K562 (cell line): ENCODE data around the gene NACC1. TPM values are rescaled to one million over a fixed set of nuclear protein-coding genes. Genes with fewer than 3 reads are reported as not detected.

Experiments used
- ADNP ChIP-seq: fragments of 200-800 bp; sonication (Bioruptor generic); IDR thresholded peaks from 2 replicates; pipeline ENCODE4 v1.6.1; 2016; ENCODE audit warnings: missing genetic modification characterization, missing compliant biosample characterization
- ATF7 ChIP-seq: fragments of 450-650 bp; IDR thresholded peaks from 2 replicates; pipeline ENCODE4 v1.7.1; 2014; ENCODE audit warnings: mild to moderate bottlenecking, moderate library complexity
- BRD9 ChIP-seq: fragments of 450-650 bp; IDR thresholded peaks from 2 replicates; pipeline ENCODE4 v1.6.1; 2018; ENCODE audit warnings: low read depth; ENCODE audit not compliant: partially characterized antibody
- BRF2 ChIP-seq: IDR thresholded peaks from 3 replicates; pipeline ENCODE4 v1.6.1; 2011; ENCODE audit warnings: borderline replicate concordance, mild to moderate bottlenecking; ENCODE audit not compliant: insufficient read length, insufficient read depth
- E2F5 ChIP-seq: sonication (generic); formaldehyde crosslinking; IDR thresholded peaks from 2 replicates; pipeline ENCODE4 v1.8.0; 2022; ENCODE audit warnings: mild to moderate bottlenecking, missing genetic modification reagents
- FOXA3 ChIP-seq, 2 experiments: fragments of 450-650 bp in 1 of 2; sonication (generic) in 1 of 2; formaldehyde crosslinking; IDR thresholded peaks in 1 of 2; conservative IDR thresholded peaks in 1 of 2; 2 replicates each; pipeline versions ENCODE4 v1.4.0 to v1.8.0; 2020 to 2022; ENCODE audit warnings: mild to moderate bottlenecking in 2 of 2, missing genetic modification reagents in 1 of 2
- GATAD2A ChIP-seq: fragments of 450-650 bp; IDR thresholded peaks from 2 replicates; pipeline ENCODE4 v1.6.1; 2017
- GTF2A2 ChIP-seq: IDR thresholded peaks from 2 replicates; pipeline ENCODE4 v1.6.1; 2016; ENCODE audit warnings: mild to moderate bottlenecking, missing genetic modification characterization, missing compliant biosample characterization
- KDM2B ChIP-seq: fragments of 250-450 bp; sonication (Bioruptor Pico); IDR thresholded peaks from 2 replicates; pipeline ENCODE4 v1.8.0; 2021; ENCODE audit warnings: mild to moderate bottlenecking, moderate library complexity
- KHSRP ChIP-seq: fragments of 450-650 bp; IDR thresholded peaks from 2 replicates; pipeline ENCODE4 v1.6.1; 2017
- NR2C1 ChIP-seq, 2 experiments: fragments of 450-650 bp; IDR thresholded peaks; 2 replicates each; pipeline ENCODE4 v1.6.1; 2017; ENCODE audit warnings: mild to moderate bottlenecking in 2 of 2, antibody characterized with exemption in 1 of 2, inconsistent platforms in 1 of 2, missing compliant biosample characterization in 1 of 2, missing genetic modification characterization in 1 of 2
- PML ChIP-seq: IDR thresholded peaks from 2 replicates; pipeline ENCODE4 v1.6.1; 2012; ENCODE audit warnings: low read length, inconsistent platforms
- POLR2H ChIP-seq: IDR thresholded peaks from 2 replicates; pipeline ENCODE4 v1.6.1; 2016; ENCODE audit warnings: missing genetic modification characterization, low read depth, mild to moderate bottlenecking, control low read depth, missing compliant biosample characterization, moderate library complexity
- RAD51 ChIP-seq: fragments of 450-650 bp; IDR thresholded peaks from 2 replicates; pipeline ENCODE4 v1.7.1; 2016; ENCODE audit warnings: low read depth, mild to moderate bottlenecking, borderline replicate concordance
- RUNX1 ChIP-seq: sonication (generic); IDR thresholded peaks from 2 replicates; pipeline ENCODE4 v1.6.1; 2016; ENCODE audit warnings: antibody characterized with exemption, low read depth
- STAT5A ChIP-seq: IDR thresholded peaks from 2 replicates; pipeline ENCODE4 v1.6.1; 2012; ENCODE audit warnings: low read length, inconsistent platforms, borderline replicate concordance
- TEAD4 ChIP-seq, 2 experiments: sonication (generic) in 1 of 2; formaldehyde crosslinking in 1 of 2; IDR thresholded peaks; 2 replicates each; pipeline versions ENCODE4 v1.6.1 to v1.8.0; 2012 to 2022; ENCODE audit warnings: borderline replicate concordance in 1 of 2, inconsistent platforms in 1 of 2, low read length in 1 of 2, mild to moderate bottlenecking in 1 of 2, missing genetic modification reagents in 1 of 2
- TFAM ChIP-seq: fragments of 250-450 bp; sonication (Bioruptor Pico); conservative IDR thresholded peaks from 2 replicates; pipeline ENCODE4 v1.5.0; 2021; ENCODE audit warnings: mild to moderate bottlenecking, moderate library complexity
- ZBTB9 ChIP-seq: fragments of 450-650 bp; formaldehyde crosslinking; IDR thresholded peaks from 2 replicates; pipeline ENCODE4 v1.4.0; 2020; ENCODE audit warnings: mild to moderate bottlenecking, moderate library complexity
- ZKSCAN8 ChIP-seq: fragments of 200-800 bp; sonication (Bioruptor generic); IDR thresholded peaks from 2 replicates; pipeline ENCODE4 v1.6.1; 2016; ENCODE audit warnings: missing genetic modification characterization, missing compliant biosample characterization
- ZNF707 ChIP-seq: fragments of 250-450 bp; sonication (Bioruptor Pico); conservative IDR thresholded peaks from 2 replicates; pipeline ENCODE4 v1.8.0; 2022; ENCODE audit warnings: inconsistent platforms, mild to moderate bottlenecking, moderate library complexity
- ZNF740 ChIP-seq, 3 experiments: fragments of 200-800 bp in 1 of 3; sonication (Bioruptor generic) in 1 of 3; sonication (generic) in 1 of 3; formaldehyde crosslinking in 1 of 3; IDR thresholded peaks; 2 replicates each; pipeline versions ENCODE4 v1.6.1 to v1.8.0; 2016 to 2022; ENCODE audit warnings: mild to moderate bottlenecking in 2 of 3, missing compliant biosample characterization in 2 of 3, missing genetic modification characterization in 2 of 3, missing genetic modification reagents in 1 of 3
- polyA plus RNA-seq, 8 experiments: library from polyadenylated mRNA; depleted of rRNA in 4 of 8; stranded (reverse) in 5 of 8; unstranded in 3 of 8; fragments of >200 nt; fragmentation: Nextera tagmentation in 2 of 8; fragmentation: Illumina TruSeq in 1 of 8; extraction: Ambion mirVana in 2 of 8; extraction: Trizol in 1 of 8; gene quantifications; 2 replicates each; pipeline versions ENCODE4 v1.2.1 to v1.2.3, GENCODE V29; 2011 to 2014; ENCODE audit warnings: inconsistent platforms in 1 of 8, missing spikeins in 1 of 8
- total RNA-seq, 7 experiments: library from RNA; depleted of rRNA in 6 of 7; stranded (reverse); fragments of >200 nt in 6 of 7; fragmentation: Illumina TruSeq in 2 of 7; extraction: Trizol in 2 of 7; gene quantifications; 2 replicates each; pipeline versions ENCODE4 v1.2.1 to v1.2.3, GENCODE V29; 2011 to 2021; ENCODE audit warnings: low replicate concordance in 1 of 7

The NACC1 gene
- total and polyA plus RNA-seq, 9 of the 15 experiments (the other 6 are each of a cell fraction or from before 2014, with no cell fraction given), result 0.04 to 96.6 (median 25.8) TPM

GRCh38 chr19:13151605-13152355 lies 33.7 kb downstream of the NACC1 start (continued):
- TF ChIP-seq BRF2 (no peak), ATF7 (peak; percentile 91), E2F5 (0 out of 2 replicates have a peak, but pooled peaks have one; percentile 49), GTF2A2 (tag) (no peak), PML (peak; percentile 48), ZNF707 (no peak), TEAD4 (IDR thresholded peaks at IDR 0.05; ENCODE audit: low read length) (peak; percentile 83), TEAD4 (CRISPR knock-in tag; IDR thresholded peaks at IDR 0.05; ENCODE audit: borderline replicate concordance) (peak; percentile 75; the same call in 1 of the 2 replicates), TFAM (CRISPR knock-in tag) (no peak), BRD9 (peak; percentile 58), RAD51 (no peak; the same call in 1 of the 2 replicates), FOXA3 (CRISPR knock-in tag; conservative IDR thresholded peaks at IDR 0.05 in 1 of 2, IDR thresholded peaks at IDR 0.05 in 1 of 2) (no peak), NR2C1 (IDR thresholded peaks at IDR 0.05) (no peak), NR2C1 (tag; IDR thresholded peaks at IDR 0.05) (no peak), ZKSCAN8 (CRISPR knock-in tag) (no peak), ADNP (tag) (no peak), STAT5A (no peak), KDM2B (CRISPR knock-in tag) (no peak), ZBTB9 (peak; percentile 51; the same call in 1 of the 2 replicates), POLR2H (tag) (peak; percentile 95), KHSRP (no peak), RUNX1 (no peak), GATAD2A (no peak), ZNF740 (CRISPR knock-in tag; IDR thresholded peaks at IDR 0.05) (peak; percentile 91), ZNF740 (tag; IDR thresholded peaks at IDR 0.05) (peak in 1 of 2 experiments; percentile 96; a peak in 2 of 4 replicates)
